SK-N-MC (cell line): ENCODE data around the gene EAF2.

Experiments used
- DNase-seq: peaks from one replicate; pipeline ENCODE4 v3.0.0-alpha.2; 2011; ENCODE audit warnings: low read depth, low spot score
- H3K27ac ChIP-seq: fragments of 200-600 bp; sonication (generic); 2 replicates; pipeline ENCODE4 v1.5.1; 2016; ENCODE audit warnings: mixed run types
- H3K36me3 ChIP-seq: fragments of 200-600 bp; sonication (generic); 2 replicates; pipeline ENCODE4 v1.6.1; 2017; ENCODE audit warnings: antibody characterized with exemption, low read length, mixed read lengths; ENCODE audit not compliant: insufficient read depth
- H3K4me3 ChIP-seq: fragments of 200-600 bp; sonication (generic); 2 replicates; pipeline ENCODE4 v1.5.1; 2016
- H3K9ac ChIP-seq: fragments of 200-600 bp; sonication (generic); 2 replicates; pipeline ENCODE4 v1.8.0; 2017; ENCODE audit warnings: mixed run types, mixed read lengths; ENCODE audit not compliant: insufficient read length
- H3K9me3 ChIP-seq: fragments of 200-600 bp; sonication (generic); 2 replicates; pipeline ENCODE4 v1.6.1; 2017; ENCODE audit warnings: low read depth, mild to moderate bottlenecking, antibody characterized with exemption, low read length, moderate library complexity, mixed read lengths
- EZH2 ChIP-seq: fragments of 200-600 bp; sonication (generic); IDR thresholded peaks from one replicate; pipeline ENCODE4 v1.6.1; 2017; ENCODE audit warnings: antibody characterized with exemption
- FOXP2 ChIP-seq: optimal IDR thresholded peaks from 2 replicates; pipeline ENCODE3; 2011; ENCODE audit warnings: mild to moderate bottlenecking, moderate library complexity; ENCODE audit not compliant: insufficient read depth; ENCODE audit errors: extremely low read length, control extremely low read depth
- POLR2AphosphoS5 ChIP-seq: IDR thresholded peaks from 2 replicates; pipeline ENCODE4 v1.6.1; 2012; ENCODE audit warnings: mild to moderate bottlenecking, low read depth, low read length, borderline replicate concordance

The EAF2 gene

DNA sequence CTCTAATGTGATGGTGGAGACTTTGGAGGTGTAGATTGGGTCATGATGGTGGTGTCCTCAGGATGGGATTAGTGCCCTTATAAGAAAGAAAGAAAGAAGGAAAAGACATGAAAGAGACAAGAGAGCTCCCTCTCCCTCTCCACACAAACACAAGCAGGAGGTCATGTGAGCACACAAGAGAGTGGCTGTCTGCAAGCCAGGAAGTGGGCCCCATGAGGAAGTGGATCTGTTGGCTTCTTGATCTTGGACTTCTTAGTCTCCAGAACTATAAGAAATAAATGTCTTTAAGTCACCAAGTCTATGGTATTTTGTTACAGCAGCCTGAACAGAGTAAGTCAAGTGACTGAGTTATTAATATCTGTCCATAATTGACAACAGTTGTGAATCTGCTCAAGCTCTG lies 17.3 kb upstream of the EAF2 start:
- Histone ChIP-seq H3K9me3 (no peaks in the 10 kb centered on the region; the same call in 1 of the 2 replicates), H3K27ac (no peak overlapping the region), H3K9ac (no peak overlapping the region), H3K36me3 (peaks cover 71% of the 10 kb centered on the region), H3K4me3 (no peak overlapping the region)
- TF ChIP-seq FOXP2: no peak
- TF ChIP-seq POLR2AphosphoS5: no peak
- TF ChIP-seq EZH2: no peak
- no peak for DNase-seq

DNA sequence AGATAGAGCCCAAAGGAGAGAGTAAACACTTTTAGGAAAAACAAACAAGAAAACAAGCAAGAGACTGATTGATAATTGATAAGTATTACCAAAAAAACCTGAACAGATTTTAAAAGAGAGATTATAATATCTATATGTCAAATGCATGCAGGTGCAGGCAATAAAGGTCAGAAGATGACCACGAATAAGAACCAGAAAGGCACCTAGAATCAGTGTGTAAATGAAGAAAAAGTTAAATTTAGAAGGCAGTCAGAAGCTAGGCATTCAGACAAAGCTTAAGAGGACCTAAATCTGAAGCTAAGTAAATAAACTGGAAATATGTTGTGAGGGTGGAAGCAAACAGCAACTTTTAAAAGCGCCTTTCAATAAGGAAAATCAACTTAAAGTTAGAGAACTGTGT lies 16.4 kb upstream of the EAF2 start:
- H3K9ac ChIP-seq: no peak overlapping the region
- TF ChIP-seq FOXP2: no peak
- no peak for TF ChIP-seq POLR2AphosphoS5
- TF ChIP-seq EZH2: no peak
- no peak overlapping the region for H3K27ac ChIP-seq
- H3K36me3 ChIP-seq: peaks cover 79% of the 10 kb centered on the region
- H3K9me3 ChIP-seq: peaks cover 3% of the 10 kb centered on the region
- DNase-seq: no peak
- no peak overlapping the region for H3K4me3 ChIP-seq

DNA sequence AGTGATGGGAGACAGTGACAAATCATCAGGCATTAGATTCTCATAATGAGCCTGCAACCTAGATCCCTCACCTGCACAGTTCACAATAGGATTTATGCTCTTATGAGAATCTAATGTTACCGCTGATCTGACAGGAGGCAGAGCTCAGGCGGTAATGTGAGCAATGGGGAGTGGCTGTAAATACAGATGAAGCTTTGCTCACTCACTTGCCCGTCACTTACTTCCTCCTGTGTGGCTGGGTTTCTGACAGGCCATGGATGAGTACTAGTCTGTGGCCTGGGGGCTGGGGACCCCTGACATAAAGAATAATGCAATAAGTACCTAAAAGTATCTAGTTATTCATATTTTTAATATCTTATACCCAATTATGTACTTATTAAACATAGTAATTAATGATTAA lies 15.8 kb upstream of the EAF2 start:
- Histone ChIP-seq H3K4me3 (no peak overlapping the region), H3K27ac (no peak overlapping the region), H3K36me3 (peaks cover 85% of the 10 kb centered on the region), H3K9ac (no peak overlapping the region), H3K9me3 (peaks cover 3% of the 10 kb centered on the region)
- TF ChIP-seq EZH2 (no peak), POLR2AphosphoS5 (no peak), FOXP2 (no peak)
- DNase-seq: no peak

DNA sequence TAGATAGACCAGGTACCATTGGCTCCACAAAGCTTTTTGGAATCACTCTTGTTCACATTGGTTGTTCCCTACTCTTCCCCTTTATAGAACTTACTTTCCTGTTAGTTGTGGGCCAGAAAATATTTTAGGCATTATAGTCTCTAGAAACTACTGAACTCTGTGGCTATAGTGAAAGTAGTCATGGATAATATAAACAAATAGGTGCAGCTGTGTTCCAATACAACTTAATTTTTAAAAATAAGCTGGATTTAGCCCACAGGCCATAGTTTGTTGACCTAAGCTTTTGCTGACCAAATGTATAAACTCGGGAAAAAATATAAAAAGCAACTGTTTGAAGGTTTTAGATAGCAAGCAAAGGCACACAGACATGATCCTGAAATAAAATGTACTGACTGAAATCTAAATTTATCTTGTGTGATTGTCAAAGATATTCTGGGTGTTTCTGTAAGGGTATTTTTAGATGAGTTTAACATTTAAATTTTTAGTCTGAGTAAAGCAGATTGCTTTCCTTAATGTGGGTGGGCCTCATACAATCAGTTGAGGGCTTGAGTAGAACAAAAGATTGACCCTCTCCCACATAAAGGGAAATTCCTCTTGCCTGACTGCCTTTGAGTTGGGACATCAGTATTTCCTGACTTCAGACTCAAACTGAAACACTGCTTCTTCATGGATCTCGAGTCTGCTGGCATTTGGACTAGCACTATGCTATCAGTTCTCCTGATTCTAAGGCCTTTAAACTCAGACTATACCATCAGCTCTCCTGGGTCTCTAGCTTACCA lies 13.4 kb upstream of the EAF2 start:
- no peak for DNase-seq
- no peak overlapping the region for H3K9ac ChIP-seq
- H3K9me3 ChIP-seq: peaks cover 5% of the 10 kb centered on the region
- H3K4me3 ChIP-seq: no peak overlapping the region
- H3K36me3 ChIP-seq: peaks cover 94% of the 10 kb centered on the region
- no peak overlapping the region for H3K27ac ChIP-seq
- no peak for TF ChIP-seq FOXP2
- TF ChIP-seq EZH2: no peak
- TF ChIP-seq POLR2AphosphoS5: no peak

DNA sequence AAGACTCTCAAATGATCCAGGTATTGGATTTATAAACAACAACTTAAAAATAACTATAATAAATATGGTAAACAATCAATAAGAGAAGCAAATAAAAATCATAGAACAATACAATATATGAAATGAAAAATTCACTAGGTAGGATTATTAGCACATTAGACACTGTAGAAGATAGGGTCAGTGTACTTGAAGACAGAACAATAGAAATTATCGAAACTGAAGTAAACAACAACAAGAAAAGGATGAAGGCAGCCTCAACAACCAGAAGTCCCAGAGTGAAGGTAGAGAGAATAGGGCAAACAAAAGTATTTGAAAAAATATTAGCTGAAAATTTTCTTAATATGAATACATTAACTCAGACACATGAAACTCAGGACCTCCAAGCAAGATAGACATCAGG lies 12.0 kb upstream of the EAF2 start:
- Histone ChIP-seq H3K36me3 (peaks cover 94% of the 10 kb centered on the region), H3K9me3 (peaks cover 5% of the 10 kb centered on the region), H3K27ac (no peak overlapping the region), H3K9ac (no peak overlapping the region), H3K4me3 (no peak overlapping the region)
- DNase-seq: no peak
- TF ChIP-seq POLR2AphosphoS5 (no peak), EZH2 (no peak), FOXP2 (no peak)

DNA sequence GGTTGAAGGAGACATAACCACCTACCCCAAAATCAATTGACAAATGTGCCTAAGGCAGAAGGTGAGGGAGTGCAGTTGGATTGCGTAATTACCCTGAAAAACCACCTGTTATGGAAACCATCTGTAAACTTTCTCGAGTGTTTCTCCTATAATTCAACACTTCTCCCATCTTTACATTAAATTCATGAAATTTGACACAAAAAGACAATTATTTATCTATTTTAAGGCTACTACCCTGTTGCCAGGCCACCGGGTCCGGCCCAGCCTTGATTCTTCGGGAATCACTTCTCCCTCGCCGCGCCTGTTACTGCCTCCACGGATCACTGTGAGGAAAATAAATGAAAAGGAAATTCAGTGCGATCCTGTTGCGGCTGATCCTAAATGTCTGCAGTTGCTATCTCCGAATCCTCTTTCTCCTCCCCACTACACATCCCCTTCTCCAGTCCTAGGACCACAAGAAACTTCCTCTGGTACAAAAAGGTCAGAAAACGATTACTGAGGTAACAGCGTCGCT lies 795 bp upstream of the EAF2 start:
- peaks cover 41% of the 10 kb centered on the region for H3K36me3 ChIP-seq
- no peaks in the 10 kb centered on the region for H3K9me3 ChIP-seq
- DNase-seq: no peak
- peak overlapping the region; percentile 96 for H3K4me3 ChIP-seq
- H3K9ac ChIP-seq: peak overlapping the region; percentile 95
- TF ChIP-seq FOXP2 (no peak), EZH2 (no peak), POLR2AphosphoS5 (no peak)
- peak overlapping the region; percentile 72; the same call in 1 of the 2 replicates for H3K27ac ChIP-seq

DNA sequence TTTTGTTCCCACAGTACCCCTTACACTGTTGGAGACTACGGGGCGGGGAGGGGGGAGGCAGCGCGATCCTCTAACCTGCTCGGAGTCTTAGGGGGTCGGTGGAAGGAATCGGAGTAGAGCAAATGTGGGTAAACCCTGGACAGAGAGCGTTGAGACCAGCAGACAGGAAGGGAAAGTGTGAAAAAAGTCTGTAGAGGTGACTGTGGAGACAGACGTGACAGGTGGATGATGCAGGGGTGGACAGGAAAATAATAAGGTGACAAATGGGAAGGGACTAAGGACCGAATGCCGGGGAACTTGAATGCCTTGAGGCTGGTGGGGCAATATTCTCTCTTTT lies 424 bp downstream of the EAF2 start:
- no peak for DNase-seq
- H3K4me3 ChIP-seq: peak overlapping the region; percentile 96
- peak overlapping the region; percentile 95 for H3K9ac ChIP-seq
- H3K36me3 ChIP-seq: peaks cover 35% of the 10 kb centered on the region
- no peaks in the 10 kb centered on the region for H3K9me3 ChIP-seq
- H3K27ac ChIP-seq: no peak overlapping the region
- TF ChIP-seq FOXP2: no peak
- no peak for TF ChIP-seq POLR2AphosphoS5
- no peak for TF ChIP-seq EZH2

DNA sequence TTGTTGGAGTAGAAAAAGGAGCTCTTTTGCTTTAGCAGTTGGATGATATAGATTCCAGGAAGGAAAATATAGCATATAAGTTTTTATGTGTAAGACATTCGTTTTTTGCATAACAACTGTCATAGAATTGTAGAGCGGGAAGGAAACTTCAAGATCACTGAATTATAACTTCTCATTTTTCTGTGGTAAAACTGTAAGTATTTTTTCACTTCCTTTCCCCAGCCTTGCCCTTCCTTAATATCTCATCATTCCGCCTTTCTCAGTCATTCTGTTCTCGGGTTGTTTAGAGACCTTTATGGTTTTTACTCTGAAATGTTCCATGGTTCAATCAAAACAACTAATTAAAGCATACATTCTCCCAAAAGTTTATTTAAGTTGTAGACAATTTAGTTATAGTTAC lies 1.1 kb downstream of the EAF2 start:
- Histone ChIP-seq H3K36me3 (peaks cover 28% of the 10 kb centered on the region), H3K9ac (peak overlapping the region; percentile 95), H3K27ac (no peak overlapping the region), H3K4me3 (peak overlapping the region; percentile 96), H3K9me3 (no peaks in the 10 kb centered on the region)
- TF ChIP-seq POLR2AphosphoS5: no peak
- TF ChIP-seq FOXP2: no peak
- TF ChIP-seq EZH2: no peak
- DNase-seq: no peak

DNA sequence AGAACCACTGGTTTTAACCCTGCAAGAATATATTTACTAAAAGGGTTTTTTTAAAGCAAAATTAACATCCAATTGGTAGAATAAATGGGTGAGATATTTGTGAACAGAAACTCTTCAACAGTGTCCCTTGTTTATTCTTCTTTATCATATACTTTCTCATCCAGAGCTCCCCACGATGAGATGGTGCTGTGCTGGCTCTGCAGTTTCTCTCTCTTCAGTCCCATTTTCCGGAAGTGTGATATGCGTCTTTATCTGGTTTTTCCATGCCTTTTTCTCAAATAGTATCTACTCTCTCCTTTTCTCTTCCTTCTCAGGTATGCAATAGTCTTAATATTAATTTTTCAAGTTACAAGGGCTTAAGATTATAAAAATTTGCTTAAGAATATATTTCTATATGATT lies 1.5 kb downstream of the EAF2 start:
- Histone ChIP-seq H3K9ac (no peak overlapping the region), H3K36me3 (peaks cover 24% of the 10 kb centered on the region), H3K27ac (no peak overlapping the region), H3K4me3 (0 out of 2 replicates have a peak overlapping the region, but pooled peaks have one; percentile 96), H3K9me3 (no peaks in the 10 kb centered on the region)
- TF ChIP-seq POLR2AphosphoS5 (no peak), FOXP2 (no peak), EZH2 (no peak)
- no peak for DNase-seq
